ENCODE measurements around the gene CCDC14. TPM values are rescaled to one million over a fixed set of nuclear protein-coding genes. Genes with fewer than 3 reads are reported as not detected.
"Not testable (repeated sequence)": the region's sequence is repeated elsewhere in the genome, so short reads cannot be mapped to it uniquely, and the experiment has no call there.

CCDC14 gene, protein sequence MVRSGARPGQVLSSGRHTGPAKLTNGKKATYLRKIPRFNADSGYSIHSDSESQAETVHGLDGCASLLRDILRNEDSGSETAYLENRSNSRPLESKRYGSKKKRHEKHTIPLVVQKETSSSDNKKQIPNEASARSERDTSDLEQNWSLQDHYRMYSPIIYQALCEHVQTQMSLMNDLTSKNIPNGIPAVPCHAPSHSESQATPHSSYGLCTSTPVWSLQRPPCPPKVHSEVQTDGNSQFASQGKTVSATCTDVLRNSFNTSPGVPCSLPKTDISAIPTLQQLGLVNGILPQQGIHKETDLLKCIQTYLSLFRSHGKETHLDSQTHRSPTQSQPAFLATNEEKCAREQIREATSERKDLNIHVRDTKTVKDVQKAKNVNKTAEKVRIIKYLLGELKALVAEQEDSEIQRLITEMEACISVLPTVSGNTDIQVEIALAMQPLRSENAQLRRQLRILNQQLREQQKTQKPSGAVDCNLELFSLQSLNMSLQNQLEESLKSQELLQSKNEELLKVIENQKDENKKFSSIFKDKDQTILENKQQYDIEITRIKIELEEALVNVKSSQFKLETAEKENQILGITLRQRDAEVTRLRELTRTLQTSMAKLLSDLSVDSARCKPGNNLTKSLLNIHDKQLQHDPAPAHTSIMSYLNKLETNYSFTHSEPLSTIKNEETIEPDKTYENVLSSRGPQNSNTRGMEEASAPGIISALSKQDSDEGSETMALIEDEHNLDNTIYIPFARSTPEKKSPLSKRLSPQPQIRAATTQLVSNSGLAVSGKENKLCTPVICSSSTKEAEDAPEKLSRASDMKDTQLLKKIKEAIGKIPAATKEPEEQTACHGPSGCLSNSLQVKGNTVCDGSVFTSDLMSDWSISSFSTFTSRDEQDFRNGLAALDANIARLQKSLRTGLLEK
- polyA plus RNA-seq (252 and 266 TPM in 2 replicates), polyA minus RNA-seq (122 and 150 TPM in 2 replicates)

DNA sequence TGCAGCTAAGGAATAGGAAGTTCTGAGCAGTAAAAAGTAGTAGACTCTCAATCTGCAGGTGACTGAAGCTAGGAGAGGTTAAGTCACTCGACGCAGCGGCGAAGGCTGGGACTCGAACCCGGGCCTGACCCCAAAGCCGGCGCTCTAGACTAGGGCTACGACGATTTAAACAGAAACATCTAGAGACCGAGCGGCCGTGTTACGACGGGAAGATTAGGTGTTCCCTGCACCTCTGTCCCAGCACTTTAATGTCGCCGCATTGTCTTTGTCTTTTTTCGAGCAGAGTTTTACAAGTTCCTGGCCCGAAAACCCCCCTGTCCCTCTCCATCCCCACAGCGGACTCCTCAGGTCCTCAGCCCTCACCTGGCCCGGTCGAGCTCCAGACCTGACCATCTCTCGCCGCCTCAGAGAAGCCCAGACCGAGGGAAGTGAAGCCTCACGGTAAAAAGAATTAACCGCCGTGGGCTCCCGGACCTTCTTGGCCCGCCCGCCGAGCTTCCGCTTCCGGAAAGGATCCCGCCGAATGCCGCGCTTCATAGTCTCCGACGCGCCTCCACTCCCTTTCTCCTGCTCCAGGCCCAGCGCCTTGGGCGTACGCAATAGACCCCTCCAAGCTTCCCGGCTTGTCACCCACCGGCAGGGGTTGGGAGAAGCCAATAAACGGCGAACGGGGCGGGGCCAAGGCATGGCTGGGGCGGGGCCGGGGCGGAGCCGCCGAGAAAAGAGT is at the start of gene CCDC14:
TSS of gene CCDC14 (minus strand) at position 449 of the 727 bp plus-strand sequence. CDS start at position 393, 56 bp downstream.
- peak within 1 kb of the TSS; percentile 92 for H2AFZ ChIP-seq (ENCODE audit: low read depth, low read length)
- no peaks in the 10 kb centered on the region for H3K27me3 ChIP-seq (ENCODE audit: insufficient read depth, low read depth, low read length)
- H3F3A ChIP-seq (ENCODE audit: insufficient read depth, low read length, poor library complexity, severe bottlenecking) = no peaks in the 10 kb centered on the region
- H3K4me3 ChIP-seq (ENCODE audit: low read length) = peak within 1 kb of the TSS; percentile 80
- peaks cover 15% of the 10 kb centered on the region for H3K79me2 ChIP-seq (replicated peaks; ENCODE audit: insufficient read depth, low read length)
- H3K9me2 ChIP-seq (ENCODE audit: insufficient read depth, low read length) = no peaks in the 10 kb centered on the region
- H3K4me2 ChIP-seq (ENCODE audit: low read length) = peak within 1 kb of the TSS; percentile 77
- H3K9me3 ChIP-seq (ENCODE audit: low read length) = no peaks in the 10 kb centered on the region
- peak within 1 kb of the TSS; percentile 77 for H3K9ac ChIP-seq (ENCODE audit: low read length)
- no peaks in the 10 kb centered on the region for H4K20me1 ChIP-seq (ENCODE audit: insufficient read depth)
- peak within 1 kb of the TSS; percentile 79 for H3K27ac ChIP-seq (ENCODE audit: low read length)
- TF ChIP-seq SMC3 (conservative IDR thresholded peaks at IDR 0.05; ENCODE audit: poor library complexity) (peak; percentile 44), EZH2 (IDR thresholded peaks at IDR 0.05; ENCODE audit: borderline replicate concordance, insufficient read depth, low read length, poor library complexity, severe bottlenecking) (no peak), MXI1 (conservative IDR thresholded peaks at IDR 0.05; ENCODE audit: poor library complexity, severe bottlenecking) (peak; percentile 70), POLR2AphosphoS5 (IDR thresholded peaks at IDR 0.05) (peak; percentile 85), RAD21 (conservative IDR thresholded peaks at IDR 0.05) (no peak), EP300 (conservative IDR thresholded peaks at IDR 0.05; ENCODE audit: poor library complexity, severe bottlenecking) (no peak), TAF1 (IDR thresholded peaks at IDR 0.05; ENCODE audit: low read depth) (no peak)
- TF ChIP-seq, protein P1, sequence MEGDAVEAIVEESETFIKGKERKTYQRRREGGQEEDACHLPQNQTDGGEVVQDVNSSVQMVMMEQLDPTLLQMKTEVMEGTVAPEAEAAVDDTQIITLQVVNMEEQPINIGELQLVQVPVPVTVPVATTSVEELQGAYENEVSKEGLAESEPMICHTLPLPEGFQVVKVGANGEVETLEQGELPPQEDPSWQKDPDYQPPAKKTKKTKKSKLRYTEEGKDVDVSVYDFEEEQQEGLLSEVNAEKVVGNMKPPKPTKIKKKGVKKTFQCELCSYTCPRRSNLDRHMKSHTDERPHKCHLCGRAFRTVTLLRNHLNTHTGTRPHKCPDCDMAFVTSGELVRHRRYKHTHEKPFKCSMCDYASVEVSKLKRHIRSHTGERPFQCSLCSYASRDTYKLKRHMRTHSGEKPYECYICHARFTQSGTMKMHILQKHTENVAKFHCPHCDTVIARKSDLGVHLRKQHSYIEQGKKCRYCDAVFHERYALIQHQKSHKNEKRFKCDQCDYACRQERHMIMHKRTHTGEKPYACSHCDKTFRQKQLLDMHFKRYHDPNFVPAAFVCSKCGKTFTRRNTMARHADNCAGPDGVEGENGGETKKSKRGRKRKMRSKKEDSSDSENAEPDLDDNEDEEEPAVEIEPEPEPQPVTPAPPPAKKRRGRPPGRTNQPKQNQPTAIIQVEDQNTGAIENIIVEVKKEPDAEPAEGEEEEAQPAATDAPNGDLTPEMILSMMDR (IDR thresholded peaks at IDR 0.05; ENCODE audit: poor library complexity, severe bottlenecking) = no peak
- TF ChIP-seq, protein P2, sequence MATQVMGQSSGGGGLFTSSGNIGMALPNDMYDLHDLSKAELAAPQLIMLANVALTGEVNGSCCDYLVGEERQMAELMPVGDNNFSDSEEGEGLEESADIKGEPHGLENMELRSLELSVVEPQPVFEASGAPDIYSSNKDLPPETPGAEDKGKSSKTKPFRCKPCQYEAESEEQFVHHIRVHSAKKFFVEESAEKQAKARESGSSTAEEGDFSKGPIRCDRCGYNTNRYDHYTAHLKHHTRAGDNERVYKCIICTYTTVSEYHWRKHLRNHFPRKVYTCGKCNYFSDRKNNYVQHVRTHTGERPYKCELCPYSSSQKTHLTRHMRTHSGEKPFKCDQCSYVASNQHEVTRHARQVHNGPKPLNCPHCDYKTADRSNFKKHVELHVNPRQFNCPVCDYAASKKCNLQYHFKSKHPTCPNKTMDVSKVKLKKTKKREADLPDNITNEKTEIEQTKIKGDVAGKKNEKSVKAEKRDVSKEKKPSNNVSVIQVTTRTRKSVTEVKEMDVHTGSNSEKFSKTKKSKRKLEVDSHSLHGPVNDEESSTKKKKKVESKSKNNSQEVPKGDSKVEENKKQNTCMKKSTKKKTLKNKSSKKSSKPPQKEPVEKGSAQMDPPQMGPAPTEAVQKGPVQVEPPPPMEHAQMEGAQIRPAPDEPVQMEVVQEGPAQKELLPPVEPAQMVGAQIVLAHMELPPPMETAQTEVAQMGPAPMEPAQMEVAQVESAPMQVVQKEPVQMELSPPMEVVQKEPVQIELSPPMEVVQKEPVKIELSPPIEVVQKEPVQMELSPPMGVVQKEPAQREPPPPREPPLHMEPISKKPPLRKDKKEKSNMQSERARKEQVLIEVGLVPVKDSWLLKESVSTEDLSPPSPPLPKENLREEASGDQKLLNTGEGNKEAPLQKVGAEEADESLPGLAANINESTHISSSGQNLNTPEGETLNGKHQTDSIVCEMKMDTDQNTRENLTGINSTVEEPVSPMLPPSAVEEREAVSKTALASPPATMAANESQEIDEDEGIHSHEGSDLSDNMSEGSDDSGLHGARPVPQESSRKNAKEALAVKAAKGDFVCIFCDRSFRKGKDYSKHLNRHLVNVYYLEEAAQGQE (IDR thresholded peaks at IDR 0.05; ENCODE audit: borderline replicate concordance) = peak; percentile 65
- peaks cover 2% of the 10 kb centered on the region for H3K36me3 ChIP-seq (ENCODE audit: insufficient read depth, low read length)

DNA sequence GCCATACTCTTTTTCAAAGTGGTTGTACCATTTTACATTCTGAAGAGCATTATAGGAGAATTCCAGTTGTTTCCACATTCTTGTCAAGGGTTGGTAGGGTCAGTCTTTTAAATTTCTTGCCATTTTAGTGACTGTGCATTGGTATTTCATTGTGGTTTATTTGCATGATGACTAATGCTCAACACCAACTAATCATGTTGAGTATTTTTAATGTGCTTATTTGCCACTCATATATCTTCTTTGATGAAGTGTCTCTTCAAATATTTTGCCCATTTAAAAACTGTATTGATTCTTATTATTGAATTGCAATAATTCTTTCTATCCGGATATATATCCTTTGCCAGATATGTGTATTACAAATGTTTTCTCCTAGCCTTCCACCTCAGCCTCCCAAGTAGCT is 47.3 kb upstream of the CCDC14 start:
- H3K9me3 ChIP-seq (ENCODE audit: low read length); H3K79me2 ChIP-seq (replicated peaks; ENCODE audit: insufficient read depth, low read length); H3K4me2 ChIP-seq (ENCODE audit: low read length); H2AFZ ChIP-seq (ENCODE audit: low read depth, low read length); H4K20me1 ChIP-seq (ENCODE audit: insufficient read depth); H3K4me3 ChIP-seq (ENCODE audit: low read length); H3K9ac ChIP-seq (ENCODE audit: low read length); H3K36me3 ChIP-seq (ENCODE audit: insufficient read depth, low read length); H3K9me2 ChIP-seq (ENCODE audit: insufficient read depth, low read length); H3F3A ChIP-seq (ENCODE audit: insufficient read depth, low read length, poor library complexity, severe bottlenecking); H3K27ac ChIP-seq (ENCODE audit: low read length); H3K27me3 ChIP-seq (ENCODE audit: insufficient read depth, low read depth, low read length): not testable (repeated sequence)
